ENCODE data around the gene AP1S3.

Gene AP1S3

GRCh38 chr2:223759569-223760430 lies 77.6 kb downstream of the AP1S3 start:
- no peak for TF ChIP-seq CTCF (IDR thresholded peaks at IDR 0.05; ENCODE audit: extremely low read depth, missing control alignments)
- no peak for DNase-seq (ENCODE audit: low spot score)

- no peak for DNase-seq (ENCODE audit: low spot score)
- TF ChIP-seq CTCF (IDR thresholded peaks at IDR 0.05; ENCODE audit: extremely low read depth, missing control alignments) = no peak
Observed at GRCh38 chr2:223758131-223758840, 79.1 kb downstream of the AP1S3 start.

- DNase-seq (ENCODE audit: low spot score) = no peak
- TF ChIP-seq CTCF (IDR thresholded peaks at IDR 0.05; ENCODE audit: extremely low read depth, missing control alignments) = no peak
Observed at GRCh38 chr2:223753940-223754339, 83.4 kb downstream of the AP1S3 start.

- no peak for DNase-seq (ENCODE audit: low spot score)
- TF ChIP-seq CTCF (IDR thresholded peaks at IDR 0.05; ENCODE audit: extremely low read depth, missing control alignments) = no peak
Observed at GRCh38 chr2:223751012-223751411, 86.4 kb downstream of the AP1S3 start.

GRCh38 chr2:223747392-223748042 lies 89.9 kb downstream of the AP1S3 start:
- no peak for TF ChIP-seq CTCF (IDR thresholded peaks at IDR 0.05; ENCODE audit: extremely low read depth, missing control alignments)
- no peak for DNase-seq (ENCODE audit: low spot score)

GRCh38 chr2:223746611-223747010 lies 90.8 kb downstream of the AP1S3 start:
- TF ChIP-seq CTCF (IDR thresholded peaks at IDR 0.05; ENCODE audit: extremely low read depth, missing control alignments) = no peak

GRCh38 chr2:223744580-223744979 lies 92.8 kb downstream of the AP1S3 start:
- DNase-seq (ENCODE audit: low spot score) = no peak
- TF ChIP-seq CTCF (IDR thresholded peaks at IDR 0.05; ENCODE audit: extremely low read depth, missing control alignments) = no peak

More at GRCh38 chr2:223746611-223747010, 90.8 kb downstream of the AP1S3 start:
- no peak for DNase-seq (ENCODE audit: low spot score)
